ENCODE measurements around the gene KCNQ1. TPM values are rescaled to one million over a fixed set of nuclear protein-coding genes. Genes with fewer than 3 reads are reported as not detected.

KCNQ1 gene
- total and polyA plus RNA-seq, 7 donors, result 0.48 to 3.1 (median 1.1) TPM

GRCh38 chr11:2685566-2686359 is 241.0 kb downstream of the KCNQ1 start:
- ATAC-seq, result peak in 1 of 4 donors; percentile 3
- Histone ChIP-seq H3K36me3 (ENCODE audit: insufficient read depth in 1 of 2, low read depth in 1 of 2) (no peaks in the 10 kb centered on the region), H3K4me3 (no peak overlapping the region), H3K27ac (no peak overlapping the region), H3K27me3 (ENCODE audit: insufficient read depth in 3 of 3, low read length in 2 of 3) (no peaks in the 10 kb centered on the region), H3K9me3 (no peaks in the 10 kb centered on the region), H3K4me1 (peaks cover 10% of the 10 kb centered on the region)
- WGBS, 3 donors, result 88 to 93% (median 88%) methylated on average over 13 of the region's 13 CpGs
- peak in 1 of 2 donors; percentile 20 for DNase-seq
- TF ChIP-seq CTCF (IDR thresholded peaks at IDR 0.05), result no peak
- intact Hi-C loops (cut with DNase I), result no loop called here

GRCh38 chr11:2686360-2687222 is 241.8 kb downstream of the KCNQ1 start:
- intact Hi-C loops (cut with DNase I), result no loop called here
- DNase-seq, result peak in 1 of 2 donors; percentile 24

GRCh38 chr11:2687223-2687530 is 242.4 kb downstream of the KCNQ1 start:
- Histone ChIP-seq H3K4me3 (no peak overlapping the region), H3K4me1 (peaks cover 10% of the 10 kb centered on the region), H3K9me3 (no peaks in the 10 kb centered on the region), H3K27me3 (ENCODE audit: insufficient read depth in 3 of 3, low read length in 2 of 3) (no peaks in the 10 kb centered on the region), H3K36me3 (ENCODE audit: insufficient read depth in 1 of 2, low read depth in 1 of 2) (no peaks in the 10 kb centered on the region), H3K27ac (no peak overlapping the region)
- peak in 1 of 2 donors; percentile 26 for DNase-seq
- no peak for TF ChIP-seq CTCF (IDR thresholded peaks at IDR 0.05)
- WGBS, 3 donors, result 78 to 82% (median 81%) methylated on average over 1 of the region's 1 CpG
- intact Hi-C loops (cut with DNase I), result no loop called here
- ATAC-seq, result peak in 1 of 4 donors; percentile 27

More at GRCh38 chr11:2686360-2687222, 241.8 kb downstream of the KCNQ1 start:
- Histone ChIP-seq H3K9me3 (no peaks in the 10 kb centered on the region), H3K4me1 (peaks cover 10% of the 10 kb centered on the region), H3K27me3 (ENCODE audit: insufficient read depth in 3 of 3, low read length in 2 of 3) (no peaks in the 10 kb centered on the region), H3K36me3 (ENCODE audit: insufficient read depth in 1 of 2, low read depth in 1 of 2) (no peaks in the 10 kb centered on the region), H3K4me3 (no peak overlapping the region), H3K27ac (no peak overlapping the region)
- no peak for TF ChIP-seq CTCF (IDR thresholded peaks at IDR 0.05)
- peak in 1 of 4 donors; percentile 22 for ATAC-seq
- 82 to 88% (median 82%) methylated on average over 7 of the region's 7 CpGs for WGBS, 3 donors

- Histone ChIP-seq H3K27me3 (ENCODE audit: insufficient read depth in 3 of 3, low read length in 2 of 3) (no peaks in the 10 kb centered on the region), H3K27ac (no peak overlapping the region), H3K4me3 (no peak overlapping the region), H3K36me3 (ENCODE audit: insufficient read depth in 1 of 2, low read depth in 1 of 2) (no peaks in the 10 kb centered on the region), H3K9me3 (no peaks in the 10 kb centered on the region), H3K4me1 (peaks cover 12% of the 10 kb centered on the region)
- intact Hi-C loops (cut with DNase I), result no loop called here
- 56 to 62% (median 61%) methylated on average over 7 of the region's 7 CpGs for WGBS, 3 donors
- DNase-seq, result peak in 1 of 2 donors; percentile 55
- TF ChIP-seq CTCF (IDR thresholded peaks at IDR 0.05), result no peak
- no peak for ATAC-seq
These were observed 243.0 kb downstream of the KCNQ1 start for GRCh38 chr11:2687782-2688191.

Data from psoas muscle (tissue), 8 donors.